ENCODE data around the gene SYP.

DNA sequence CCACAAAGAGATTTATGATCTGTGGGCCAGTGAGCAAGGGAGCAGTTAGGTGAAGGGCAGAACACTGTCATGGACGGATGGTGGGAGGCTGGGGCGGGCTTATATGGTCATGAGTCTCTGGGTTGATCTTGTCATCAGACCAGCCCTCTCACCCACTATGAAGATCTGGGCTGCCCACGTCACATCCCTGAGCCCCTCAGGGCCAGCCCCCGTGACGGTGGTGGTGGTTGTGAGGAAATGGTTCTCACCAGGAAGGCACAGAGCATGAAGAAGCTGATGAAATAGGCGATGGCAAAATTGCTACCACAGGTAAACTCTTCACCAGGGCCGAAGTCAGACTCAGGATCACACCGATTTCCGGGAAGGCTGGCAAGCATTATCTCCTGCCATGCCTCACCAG is 11.1 kb upstream of the SYP start:
- TF ChIP-seq, protein P1, sequence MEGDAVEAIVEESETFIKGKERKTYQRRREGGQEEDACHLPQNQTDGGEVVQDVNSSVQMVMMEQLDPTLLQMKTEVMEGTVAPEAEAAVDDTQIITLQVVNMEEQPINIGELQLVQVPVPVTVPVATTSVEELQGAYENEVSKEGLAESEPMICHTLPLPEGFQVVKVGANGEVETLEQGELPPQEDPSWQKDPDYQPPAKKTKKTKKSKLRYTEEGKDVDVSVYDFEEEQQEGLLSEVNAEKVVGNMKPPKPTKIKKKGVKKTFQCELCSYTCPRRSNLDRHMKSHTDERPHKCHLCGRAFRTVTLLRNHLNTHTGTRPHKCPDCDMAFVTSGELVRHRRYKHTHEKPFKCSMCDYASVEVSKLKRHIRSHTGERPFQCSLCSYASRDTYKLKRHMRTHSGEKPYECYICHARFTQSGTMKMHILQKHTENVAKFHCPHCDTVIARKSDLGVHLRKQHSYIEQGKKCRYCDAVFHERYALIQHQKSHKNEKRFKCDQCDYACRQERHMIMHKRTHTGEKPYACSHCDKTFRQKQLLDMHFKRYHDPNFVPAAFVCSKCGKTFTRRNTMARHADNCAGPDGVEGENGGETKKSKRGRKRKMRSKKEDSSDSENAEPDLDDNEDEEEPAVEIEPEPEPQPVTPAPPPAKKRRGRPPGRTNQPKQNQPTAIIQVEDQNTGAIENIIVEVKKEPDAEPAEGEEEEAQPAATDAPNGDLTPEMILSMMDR (IDR thresholded peaks at IDR 0.05; ENCODE audit: insufficient read depth, low read depth, low read length) = no peak
- no peak for TF ChIP-seq EZH2 (IDR thresholded peaks at IDR 0.05; ENCODE audit: insufficient read depth, low read length)
